Tibial nerve (tissue), 4 donors: ENCODE results near the gene CAD. TPM values are rescaled to one million over a fixed set of nuclear protein-coding genes. Genes with fewer than 3 reads are reported as not detected.

Source experiments
- DNase-seq, 2 donors: peaks; one replicate each; pipeline ENCODE4 v3.0.0-alpha.2; 2019; ENCODE audit warnings: low spot score in 2 of 2
- H3K27ac ChIP-seq, 4 donors: fragments of 200-600 bp; sonication (generic) in 3 of 4; one replicate each; pipeline ENCODE4 v1.5.1; 2017 to 2019; ENCODE audit warnings: mild to moderate bottlenecking in 1 of 4
- H3K27me3 ChIP-seq, 2 donors: fragments of 200-600 bp; sonication (generic) in 1 of 2; one replicate each; pipeline versions ENCODE4 v1.5.1 to v1.6.0; 2017 to 2019
- H3K36me3 ChIP-seq, 3 donors: fragments of 200-600 bp; sonication (generic); one replicate each; pipeline ENCODE4 v1.5.1; 2018 to 2019
- H3K4me1 ChIP-seq, 4 donors: fragments of 200-600 bp; sonication (generic) in 3 of 4; one replicate each; pipeline ENCODE4 v1.5.1; 2017 to 2019
- H3K4me3 ChIP-seq, 4 donors: fragments of 200-600 bp; sonication (generic) in 3 of 4; one replicate each; pipeline ENCODE4 v1.5.1; 2017 to 2019; ENCODE audit warnings: mild to moderate bottlenecking in 1 of 4, moderate library complexity in 1 of 4
- H3K9me3 ChIP-seq, 4 donors: fragments of 200-600 bp; sonication (generic) in 3 of 4; one replicate each; pipeline ENCODE4 v1.5.1; 2017 to 2019
- EP300 ChIP-seq, 2 donors: sonication (generic); formaldehyde crosslinking; IDR thresholded peaks; one replicate each; pipeline ENCODE4 v1.6.1; 2017; ENCODE audit warnings: antibody characterized with exemption in 2 of 2, mild to moderate bottlenecking in 1 of 2
- POLR2A ChIP-seq, 2 donors: fragments of 450-650 bp; IDR thresholded peaks; one replicate each; pipeline ENCODE4 v1.6.1; 2017; ENCODE audit warnings: antibody characterized with exemption in 2 of 2, mild to moderate bottlenecking in 2 of 2, moderate library complexity in 2 of 2
- WGBS, 2 donors: methylation state at CpG; one replicate each; pipeline ENCODE4 v1.1.5; 2018; 5-methylcytosine and 5-hydroxymethylcytosine counted together
- total RNA-seq, 4 donors: library from RNA; depleted of rRNA; stranded (reverse); fragments of >200 nt; gene quantifications; one replicate each; pipeline ENCODE4 v1.1.0, GENCODE V29; 2016
- TF ChIP-seq, protein P1 (sequence below), 5 experiments: fragments of 200-600 bp in 3 of 5; fragments of 450-650 bp in 2 of 5; sonication (generic) in 3 of 5; IDR thresholded peaks; one replicate each; pipeline ENCODE4 v1.5.1; 2016 to 2019; ENCODE audit warnings: antibody characterized with exemption in 5 of 5, mild to moderate bottlenecking in 3 of 5, moderate library complexity in 2 of 5

CAD gene
- total RNA-seq, 4 donors from 2014 or later = 18.6 to 69.6 (median 32.9) TPM

DNA sequence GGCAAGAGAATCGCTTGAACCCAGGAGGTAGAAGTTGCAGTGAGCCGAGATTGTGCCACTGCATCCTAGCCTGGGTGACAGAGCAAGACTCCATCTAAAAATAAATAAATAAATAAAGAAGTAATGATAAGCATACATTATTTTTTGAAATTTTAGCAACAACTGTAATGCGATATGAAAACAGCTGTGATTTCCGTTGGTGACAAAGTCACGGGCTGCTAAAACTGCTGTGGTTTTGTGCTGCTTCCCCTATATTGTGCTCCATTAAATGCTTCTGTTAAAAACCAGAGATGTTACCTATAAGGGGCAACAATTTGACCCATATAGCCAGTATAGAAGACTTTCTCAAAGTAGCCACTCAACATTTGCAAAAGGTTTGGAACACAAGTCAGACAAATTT, 73.4 kb downstream of the CAD start:
- TF ChIP-seq, protein P1, sequence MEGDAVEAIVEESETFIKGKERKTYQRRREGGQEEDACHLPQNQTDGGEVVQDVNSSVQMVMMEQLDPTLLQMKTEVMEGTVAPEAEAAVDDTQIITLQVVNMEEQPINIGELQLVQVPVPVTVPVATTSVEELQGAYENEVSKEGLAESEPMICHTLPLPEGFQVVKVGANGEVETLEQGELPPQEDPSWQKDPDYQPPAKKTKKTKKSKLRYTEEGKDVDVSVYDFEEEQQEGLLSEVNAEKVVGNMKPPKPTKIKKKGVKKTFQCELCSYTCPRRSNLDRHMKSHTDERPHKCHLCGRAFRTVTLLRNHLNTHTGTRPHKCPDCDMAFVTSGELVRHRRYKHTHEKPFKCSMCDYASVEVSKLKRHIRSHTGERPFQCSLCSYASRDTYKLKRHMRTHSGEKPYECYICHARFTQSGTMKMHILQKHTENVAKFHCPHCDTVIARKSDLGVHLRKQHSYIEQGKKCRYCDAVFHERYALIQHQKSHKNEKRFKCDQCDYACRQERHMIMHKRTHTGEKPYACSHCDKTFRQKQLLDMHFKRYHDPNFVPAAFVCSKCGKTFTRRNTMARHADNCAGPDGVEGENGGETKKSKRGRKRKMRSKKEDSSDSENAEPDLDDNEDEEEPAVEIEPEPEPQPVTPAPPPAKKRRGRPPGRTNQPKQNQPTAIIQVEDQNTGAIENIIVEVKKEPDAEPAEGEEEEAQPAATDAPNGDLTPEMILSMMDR (IDR thresholded peaks at IDR 0.05) = no peak
- no peak for TF ChIP-seq POLR2A (IDR thresholded peaks at IDR 0.05)
- TF ChIP-seq EP300 (IDR thresholded peaks at IDR 0.05) = no peak
- Histone ChIP-seq H3K27me3 (peaks cover 0 to 20% of the 10 kb centered on the region in 2 donors), H3K27ac (no peak overlapping the region), H3K36me3 (no peaks in the 10 kb centered on the region), H3K4me3 (no peak overlapping the region), H3K9me3 (no peaks in the 10 kb centered on the region), H3K4me1 (peaks cover 0 to 6% (median 0%) of the 10 kb centered on the region in 4 donors)
- 88 to 89% methylated on average over 5 of the region's 5 CpGs for WGBS, 2 donors
- no peak for DNase-seq

DNA sequence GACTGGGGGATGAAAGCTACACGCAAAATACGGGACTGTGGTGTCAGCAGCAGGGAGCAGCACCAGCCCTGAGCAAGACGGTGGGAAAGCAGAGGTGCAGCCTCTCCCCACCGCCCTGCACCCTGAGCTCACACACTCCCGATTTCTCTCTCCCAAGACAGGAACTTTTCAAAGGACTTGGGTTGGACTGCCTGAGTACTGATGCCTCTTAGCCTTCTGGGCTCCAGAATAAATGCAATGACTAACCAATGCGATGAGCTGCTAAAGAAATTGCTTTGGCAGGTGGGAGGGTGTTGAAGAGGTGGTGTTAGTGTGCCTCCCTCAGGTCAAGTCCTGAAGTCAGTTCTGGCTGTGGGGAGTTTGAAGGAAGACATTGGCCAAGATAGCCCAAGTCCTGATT, 74.7 kb downstream of the CAD start:
- DNase-seq = no peak
- Histone ChIP-seq H3K27ac (no peak overlapping the region), H3K27me3 (peaks cover 0 to 20% of the 10 kb centered on the region in 2 donors), H3K36me3 (no peaks in the 10 kb centered on the region), H3K4me1 (peaks cover 0 to 6% (median 0%) of the 10 kb centered on the region in 4 donors), H3K9me3 (no peaks in the 10 kb centered on the region), H3K4me3 (no peak overlapping the region)
- WGBS, 2 donors = 19 to 52% methylated on average over 6 of the region's 6 CpGs
- no peak for TF ChIP-seq EP300 (IDR thresholded peaks at IDR 0.05)
- TF ChIP-seq, protein P1 (IDR thresholded peaks at IDR 0.05) = no peak
- no peak for TF ChIP-seq POLR2A (IDR thresholded peaks at IDR 0.05)

Other genes starting within 250 kb of the CAD start
- 10 to 100 TPM; 16.6 to 26.4 (median 19.7) TPM for gene MAPRE3, start 246.7 kb upstream of the CAD start, total RNA-seq
- 10 to 100 TPM; 45.7 to 71.4 (median 53.4) TPM for gene TMEM214, start 184.4 kb upstream of the CAD start, total RNA-seq
- 10 to 100 TPM; 12.1 to 14.4 (median 14.3) TPM for gene AGBL5, start 165.7 kb upstream of the CAD start, total RNA-seq
- 100 to 1,000 TPM; 111 to 217 (median 166) TPM for gene OST4, start 145.7 kb upstream of the CAD start, total RNA-seq
- gene EMILIN1, start 138.8 kb upstream of the CAD start, total RNA-seq = 10 to 100 TPM; 56.6 to 95.1 (median 70.1) TPM
- 10 to 100 TPM in 2 of 4 donors, 1 to 10 TPM in 2; 5.1 to 12.2 (median 9.1) TPM for gene KHK, start 130.6 kb upstream of the CAD start, total RNA-seq
- gene CGREF1, start 98.2 kb upstream of the CAD start, total RNA-seq = 10 to 100 TPM in 1 of 4 donors, 1 to 10 TPM in 3; 2.8 to 15.9 (median 8.4) TPM
- gene ABHD1, start 93.6 kb upstream of the CAD start, total RNA-seq = under 1 TPM in 3 of 4 donors, not detected in 1; 0.42 to 0.78 (median 0.44) TPM
- gene PREB, start 82.7 kb upstream of the CAD start, total RNA-seq = 100 to 1,000 TPM in 1 of 4 donors, 10 to 100 TPM in 3; 54.4 to 114 (median 80.1) TPM
- not detected for gene PRR30, start 78.0 kb upstream of the CAD start, total RNA-seq
- gene TCF23, start 68.4 kb upstream of the CAD start, total RNA-seq = not detected
- 100 to 1,000 TPM; 107 to 210 (median 124) TPM for gene ATRAID, start 5.3 kb upstream of the CAD start, total RNA-seq
- 10 to 100 TPM; 19.0 to 50.0 (median 41.5) TPM for gene SLC5A6, start 5.1 kb upstream of the CAD start, total RNA-seq
- gene SLC30A3, start 45.7 kb downstream of the CAD start, total RNA-seq = under 1 TPM in 1 of 4 donors, not detected in 3; 0.44 TPM
- gene DNAJC5G, start 58.1 kb downstream of the CAD start, total RNA-seq = 1 to 10 TPM in 1 of 4 donors, not detected in 3; 2.5 TPM
- 1 to 10 TPM in 2 of 4 donors, under 1 TPM in 2; 0.21 to 2.7 (median 1.3) TPM for gene TRIM54, start 65.1 kb downstream of the CAD start, total RNA-seq
- 10 to 100 TPM; 14.9 to 24.0 (median 16.8) TPM for gene UCN, start 91.1 kb downstream of the CAD start, total RNA-seq
- gene MPV17, start 105.7 kb downstream of the CAD start, total RNA-seq = 100 to 1,000 TPM in 1 of 4 donors, 10 to 100 TPM in 3; 68.4 to 105 (median 87.3) TPM
- 10 to 100 TPM; 38.9 to 54.0 (median 46.0) TPM for gene GTF3C2, start 139.4 kb downstream of the CAD start, total RNA-seq
- 10 to 100 TPM; 43.3 to 69.0 (median 59.8) TPM for gene EIF2B4, start 153.0 kb downstream of the CAD start, total RNA-seq
- 10 to 100 TPM; 71.6 to 97.7 (median 90.8) TPM for gene SNX17, start 153.2 kb downstream of the CAD start, total RNA-seq
- 10 to 100 TPM; 12.9 to 16.8 (median 14.4) TPM for gene ZNF513, start 163.4 kb downstream of the CAD start, total RNA-seq
- gene PPM1G, start 192.2 kb downstream of the CAD start, total RNA-seq = 10 to 100 TPM; 33.7 to 53.6 (median 47.9) TPM
- 10 to 100 TPM; 43.7 to 62.5 (median 56.7) TPM for gene NRBP1, start 211.3 kb downstream of the CAD start, total RNA-seq
- 10 to 100 TPM in 1 of 4 donors, 1 to 10 TPM in 1, not detected in 2; 3.6 to 18.1 TPM for gene KRTCAP3, start 225.0 kb downstream of the CAD start, total RNA-seq